Superior temporal gyrus (tissue), 1 donor: ENCODE data around the gene SLC24A4.
A peak's percentile ranks its signal among the peaks of the same experiment; 100 is the strongest.

ENCODE experiments used
- DNase-seq: peaks from one replicate; pipeline ENCODE4 v3.0.0-alpha.2; 2016; ENCODE audit errors: extremely low spot score

The SLC24A4 gene

GRCh38 chr14:92368001-92368400 is 45.0 kb downstream of the SLC24A4 start:
- DNase-seq, result no peak

- DNase-seq, result no peak
These were observed 46.1 kb downstream of the SLC24A4 start for GRCh38 chr14:92369097-92369496.

GRCh38 chr14:92372230-92372629 is 49.3 kb downstream of the SLC24A4 start:
- no peak for DNase-seq

- no peak for DNase-seq
These were observed 50.4 kb downstream of the SLC24A4 start for GRCh38 chr14:92373336-92373735.

- DNase-seq, result no peak
These were observed 57.2 kb downstream of the SLC24A4 start for GRCh38 chr14:92380131-92380530.

GRCh38 chr14:92380582-92380981 is 57.6 kb downstream of the SLC24A4 start:
- DNase-seq, result no peak

- DNase-seq, result no peak
These were observed 59.7 kb downstream of the SLC24A4 start for GRCh38 chr14:92382677-92383076.

- no peak for DNase-seq
These were observed 60.8 kb downstream of the SLC24A4 start for GRCh38 chr14:92383805-92384204.

- no peak for DNase-seq
These were observed 61.6 kb downstream of the SLC24A4 start for GRCh38 chr14:92384461-92385133.

- DNase-seq, result no peak
These were observed 62.6 kb downstream of the SLC24A4 start for GRCh38 chr14:92385561-92385960.

- DNase-seq, result no peak
These were observed 63.2 kb downstream of the SLC24A4 start for GRCh38 chr14:92386165-92386564.

- no peak for DNase-seq
These were observed 63.7 kb downstream of the SLC24A4 start for GRCh38 chr14:92386637-92387036.

- no peak for DNase-seq
These were observed 64.6 kb downstream of the SLC24A4 start for GRCh38 chr14:92387578-92387977.

- no peak for DNase-seq
These were observed 66.7 kb downstream of the SLC24A4 start for GRCh38 chr14:92389598-92390158.

- no peak for DNase-seq
These were observed 68.8 kb downstream of the SLC24A4 start for GRCh38 chr14:92391726-92392125.

- no peak for DNase-seq
These were observed 69.7 kb downstream of the SLC24A4 start for GRCh38 chr14:92392711-92393110.

- DNase-seq, result peak; percentile 68
These were observed 74.4 kb downstream of the SLC24A4 start for GRCh38 chr14:92397150-92397952.

- no peak for DNase-seq
These were observed 75.1 kb downstream of the SLC24A4 start for GRCh38 chr14:92397953-92398564.

GRCh38 chr14:92398888-92399636 is 76.1 kb downstream of the SLC24A4 start:
- DNase-seq, result no peak

GRCh38 chr14:92400579-92401444 is 77.8 kb downstream of the SLC24A4 start:
- peak; percentile 37 for DNase-seq

- no peak for DNase-seq
These were observed 78.6 kb downstream of the SLC24A4 start for GRCh38 chr14:92401561-92401960.
